Upper lobe of left lung (tissue), 6 donors: ENCODE results near the gene ATP2A3. TPM values are rescaled to one million over a fixed set of nuclear protein-coding genes. Genes with fewer than 3 reads are reported as not detected.
A peak's percentile ranks its signal among the peaks of the same experiment; 100 is the strongest.

Experiments used
- ATAC-seq, 2 donors: fragments of 200-7000 bp; cut with Tn5 transposase; one replicate each; pipeline ENCODE4 v1.9.1; 2022; ENCODE audit warnings: mild to moderate bottlenecking in 2 of 2, moderate library complexity in 2 of 2; ENCODE audit not compliant: low FRiP score in 2 of 2
- DNase-seq, 2 donors: peaks; one replicate each; pipeline ENCODE4 v3.0.0-alpha.2; 2019 to 2020
- H3K27ac ChIP-seq, 4 donors: fragments of 200-600 bp; sonication (generic); one replicate each; pipeline ENCODE4 v1.5.1; 2016 to 2019
- H3K27me3 ChIP-seq, 4 donors: fragments of 200-600 bp; sonication (generic); one replicate each; pipeline ENCODE4 v1.5.1; 2017 to 2019
- H3K36me3 ChIP-seq, 4 donors: fragments of 200-600 bp; sonication (generic); one replicate each; pipeline ENCODE4 v1.5.1; 2016 to 2019
- H3K4me1 ChIP-seq, 4 donors: fragments of 200-600 bp; sonication (generic); one replicate each; pipeline ENCODE4 v1.5.1; 2018 to 2019
- H3K4me3 ChIP-seq, 4 donors: fragments of 200-600 bp; sonication (generic); one replicate each; pipeline ENCODE4 v1.5.1; 2017 to 2019; ENCODE audit warnings: mild to moderate bottlenecking in 2 of 4, moderate library complexity in 1 of 4
- H3K9me3 ChIP-seq, 4 donors: fragments of 200-600 bp; sonication (generic); one replicate each; pipeline ENCODE4 v1.5.1; 2018 to 2019
- CTCF ChIP-seq, 6 experiments: fragments of 450-650 bp in 4 of 6; fragments of 200-600 bp in 2 of 6; sonication (generic) in 2 of 6; IDR thresholded peaks; one replicate each; pipeline ENCODE4 v1.5.1; 2016 to 2019; ENCODE audit warnings: antibody characterized with exemption in 6 of 6
- EP300 ChIP-seq, 4 donors: sonication (generic); formaldehyde crosslinking; IDR thresholded peaks; one replicate each; pipeline ENCODE4 v1.5.1; 2017; ENCODE audit warnings: antibody characterized with exemption in 4 of 4, control low read depth in 2 of 4
- POLR2A ChIP-seq, 4 donors: fragments of 450-650 bp; IDR thresholded peaks; one replicate each; pipeline ENCODE4 v1.5.1; 2016 to 2017; ENCODE audit warnings: antibody characterized with exemption in 4 of 4, mild to moderate bottlenecking in 2 of 4
- POLR2AphosphoS5 ChIP-seq, 2 donors: sonication (generic); formaldehyde crosslinking; IDR thresholded peaks; one replicate each; pipeline ENCODE4 v1.5.1; 2017; ENCODE audit warnings: antibody characterized with exemption in 2 of 2
- WGBS, 2 donors: methylation state at CpG; one replicate each; pipeline ENCODE4 v1.1.5; 2017 to 2018; 5-methylcytosine and 5-hydroxymethylcytosine counted together
- total RNA-seq, 6 donors: library from RNA; depleted of rRNA in 4 of 6; stranded (reverse); fragments of >200 nt in 4 of 6; gene quantifications; one replicate each; pipeline versions ENCODE4 v1.1.0 to v1.2.1, GENCODE V29; 2016 to 2021
- donor health status: DM: no; HTN: no; CAD: no; lungs with moderate emphysema.
- donor health status: DM: no; HTN: yes; CAD: no; lungs with severe emphysema.

ATP2A3 gene
- total RNA-seq, 6 donors from 2014 or later, result 27.9 to 82.8 (median 41.4) TPM

- Histone ChIP-seq H3K4me3 (peak overlapping the region in 3 of 4 donors; percentile 23 to 38 (median 34)), H3K4me1 (peaks cover 26 to 43% (median 33%) of the 10 kb centered on the region in 4 donors), H3K9me3 (no peaks in the 10 kb centered on the region), H3K27me3 (no peaks in the 10 kb centered on the region), H3K27ac (peak overlapping the region; percentile 50 to 89 (median 80)), H3K36me3 (no peaks in the 10 kb centered on the region)
- WGBS, 2 donors, result 46% methylated on average over 11 of the region's 13 CpGs; no CpG with 5 or more reads in 1 of the 2 donors
- DNase-seq, result no peak
- no peak for ATAC-seq
- TF ChIP-seq CTCF (IDR thresholded peaks at IDR 0.05) (no peak), EP300 (IDR thresholded peaks at IDR 0.05) (no peak), POLR2AphosphoS5 (IDR thresholded peaks at IDR 0.05) (no peak), POLR2A (IDR thresholded peaks at IDR 0.05) (no peak)
Observed at GRCh38 chr17:3915581-3915994, 48.6 kb downstream of the ATP2A3 start.

- no peaks in the 10 kb centered on the region for H3K27me3 ChIP-seq
- ATAC-seq (peak in 1 of 2 donors; percentile 4), DNase-seq (peak in 1 of 2 donors; percentile 48)
- peaks cover 26 to 43% (median 33%) of the 10 kb centered on the region in 4 donors for H3K4me1 ChIP-seq
- H3K9me3 ChIP-seq, result no peaks in the 10 kb centered on the region
- H3K4me3 ChIP-seq, result peak overlapping the region in 3 of 4 donors; percentile 23 to 38 (median 34)
- TF ChIP-seq POLR2AphosphoS5 (IDR thresholded peaks at IDR 0.05) (no peak), CTCF (IDR thresholded peaks at IDR 0.05) (no peak), POLR2A (IDR thresholded peaks at IDR 0.05) (no peak), EP300 (IDR thresholded peaks at IDR 0.05) (no peak)
- no peaks in the 10 kb centered on the region for H3K36me3 ChIP-seq
- H3K27ac ChIP-seq, result peak overlapping the region; percentile 57 to 89 (median 80)
- 66% methylated on average over 9 of the region's 10 CpGs; no CpG with 5 or more reads in 1 of the 2 donors for whole genome bisulfite sequencing, 2 donors
Observed at GRCh38 chr17:3914312-3914670, 49.9 kb downstream of the ATP2A3 start.

- Histone ChIP-seq H3K4me1 (peaks cover 26 to 41% (median 33%) of the 10 kb centered on the region in 4 donors), H3K4me3 (peak overlapping the region in 2 of 4 donors; percentile 23 to 38), H3K27me3 (no peaks in the 10 kb centered on the region), H3K36me3 (no peaks in the 10 kb centered on the region), H3K27ac (peak overlapping the region; percentile 57 to 89 (median 80)), H3K9me3 (no peaks in the 10 kb centered on the region)
- TF ChIP-seq POLR2AphosphoS5 (IDR thresholded peaks at IDR 0.05), result peak in 1 of 2 donors; percentile 30
- no peak for TF ChIP-seq EP300 (IDR thresholded peaks at IDR 0.05)
- peak; percentile 96 to 98 (median 97) for TF ChIP-seq CTCF (IDR thresholded peaks at IDR 0.05)
- DNase-seq (peak in 1 of 2 donors; percentile 91), ATAC-seq (peak; percentile 87 to 88)
- WGBS, 2 donors, result 28 to 64% methylated on average over 6 to 16 of the region's 17 CpGs
Observed at GRCh38 chr17:3913531-3914311, 50.5 kb downstream of the ATP2A3 start.

GRCh38 chr17:3912827-3913226, 51.4 kb downstream of the ATP2A3 start:
- 94 to 100% methylated on average over 2 of the region's 2 CpGs for WGBS, 2 donors
- no peaks in the 10 kb centered on the region for H3K27me3 ChIP-seq

More at GRCh38 chr17:3912827-3913226, 51.4 kb downstream of the ATP2A3 start:
- Histone ChIP-seq H3K4me1 (peaks cover 26 to 39% (median 32%) of the 10 kb centered on the region in 4 donors), H3K36me3 (no peaks in the 10 kb centered on the region), H3K4me3 (no peak overlapping the region), H3K27ac (no peak overlapping the region), H3K9me3 (no peaks in the 10 kb centered on the region)
- ATAC-seq (no peak), DNase-seq (no peak)
- TF ChIP-seq CTCF (IDR thresholded peaks at IDR 0.05) (no peak), POLR2AphosphoS5 (IDR thresholded peaks at IDR 0.05) (no peak), POLR2A (IDR thresholded peaks at IDR 0.05) (no peak), EP300 (IDR thresholded peaks at IDR 0.05) (no peak)
